ENCODE measurements around the gene AIPL1. TPM values are rescaled to one million over a fixed set of nuclear protein-coding genes. Genes with fewer than 3 reads are reported as not detected.

AIPL1 gene
- polyA plus RNA-seq, 3 donors: 0.19 TPM; not detected in 2

DNA sequence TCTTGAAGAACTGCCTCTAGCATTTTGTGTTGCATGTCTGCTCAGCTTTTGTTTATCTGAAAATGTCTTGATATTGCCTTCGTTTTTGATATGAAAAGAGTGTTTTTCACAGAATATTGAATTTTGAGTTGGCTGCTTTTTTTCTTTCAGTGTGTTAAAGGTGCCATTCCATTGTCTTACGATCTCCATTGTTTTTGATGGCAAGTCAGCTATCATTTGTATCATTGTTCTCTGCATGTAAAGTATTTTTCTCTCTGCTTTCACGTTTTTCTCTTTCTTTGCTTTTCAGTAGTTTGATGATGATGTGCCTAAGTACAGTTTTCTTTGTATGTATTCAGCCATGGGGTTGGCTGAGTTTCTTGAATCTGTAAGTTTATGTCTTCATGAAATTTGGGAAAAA, 57.0 kb downstream of the AIPL1 start:
- no peak for DNase-seq (ENCODE audit: low read depth in 3 of 3, low spot score in 2 of 3)

DNA sequence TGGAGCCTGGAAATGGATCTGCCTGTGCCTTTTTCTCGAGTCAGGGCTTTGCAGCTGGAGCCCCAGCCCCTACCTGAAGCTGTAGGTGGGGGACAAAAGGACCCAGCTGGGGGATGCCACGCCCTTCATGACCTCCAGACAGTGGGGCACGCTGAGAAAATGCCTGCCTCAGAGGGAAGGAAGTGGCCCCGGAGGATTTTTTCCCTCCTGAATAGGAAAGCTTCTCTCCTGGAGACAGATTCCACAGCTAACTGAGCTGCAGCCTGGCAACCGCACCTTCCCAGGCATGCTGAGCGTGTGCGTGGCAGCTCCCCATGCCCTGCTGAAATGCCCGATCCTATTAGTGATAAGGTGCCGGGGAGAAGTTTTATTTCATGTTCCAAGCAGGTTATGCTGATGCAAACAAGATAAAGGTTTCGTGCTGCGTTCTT, 58.0 kb downstream of the AIPL1 start:
- no peak for DNase-seq (ENCODE audit: low read depth in 3 of 3, low spot score in 2 of 3)

DNA sequence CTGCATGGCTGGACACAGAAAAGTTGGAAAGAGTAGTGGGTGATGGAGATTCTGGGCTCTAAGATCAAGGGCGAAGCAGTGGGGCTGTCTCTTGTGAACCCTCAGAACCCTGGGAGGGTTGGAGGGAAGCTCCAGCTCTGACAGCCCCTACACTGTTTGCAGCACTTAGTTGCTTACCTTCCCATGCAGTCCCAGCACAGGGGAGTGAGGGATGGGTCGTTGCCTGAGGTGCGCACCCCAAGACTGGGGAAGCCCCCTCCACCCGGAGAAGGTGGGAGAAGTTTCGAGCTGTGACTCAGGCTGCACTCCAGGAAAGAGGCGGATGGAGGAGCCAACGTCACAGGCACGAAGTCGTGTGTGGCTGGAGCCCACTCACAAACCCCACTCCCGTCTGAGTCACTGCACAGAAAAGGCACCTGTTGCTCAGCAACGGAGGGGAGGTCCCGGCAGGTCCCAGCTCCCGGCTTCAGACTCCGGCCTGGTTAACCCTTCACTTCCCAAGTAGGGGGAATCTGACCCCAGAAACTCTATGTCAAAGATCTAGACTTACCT, 60.1 kb downstream of the AIPL1 start:
- peak in 1 of 3 donors; percentile 41 for DNase-seq (ENCODE audit: low read depth in 3 of 3, low spot score in 2 of 3)

DNA sequence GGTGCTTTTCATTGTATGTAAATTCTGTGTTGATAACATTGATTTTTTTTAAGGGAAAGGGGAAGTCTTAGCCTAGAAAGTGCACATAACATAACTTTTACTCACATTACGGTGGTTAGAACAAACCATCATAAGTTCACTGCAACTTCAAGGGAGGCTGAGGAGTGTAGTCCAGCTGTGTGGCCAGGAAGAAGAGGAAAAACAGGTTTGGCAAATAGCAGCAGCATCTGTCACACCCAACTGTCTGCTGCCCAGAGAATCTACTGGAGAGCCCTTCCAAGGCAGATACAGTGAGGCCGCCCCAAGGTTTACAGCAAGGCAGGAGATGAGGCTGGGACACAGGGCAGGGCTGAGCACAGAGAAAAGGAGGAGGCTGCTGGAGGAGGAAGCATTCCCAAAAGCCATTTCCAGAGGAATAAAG, 60.6 kb downstream of the AIPL1 start:
- no peak for DNase-seq (ENCODE audit: low read depth in 3 of 3, low spot score in 2 of 3)

Other genes starting within 250 kb of the AIPL1 start
- 10 to 100 TPM; 17.8 to 20.2 (median 19.4) TPM for gene PIMREG, start 9.3 kb upstream of the AIPL1 start, polyA plus RNA-seq (ENCODE audit: insufficient read length in 3 of 3)
- 1 to 10 TPM; 7.4 to 8.9 (median 8.2) TPM for gene PITPNM3, start 121.4 kb upstream of the AIPL1 start, polyA plus RNA-seq (ENCODE audit: insufficient read length in 3 of 3)
- 10 to 100 TPM; 29.7 to 37.7 (median 32.4) TPM for gene KIAA0753, start 205.6 kb upstream of the AIPL1 start, polyA plus RNA-seq (ENCODE audit: insufficient read length in 3 of 3)
- 10 to 100 TPM; 86.9 to 98.5 (median 95.4) TPM for gene TXNDC17, start 205.9 kb upstream of the AIPL1 start, polyA plus RNA-seq (ENCODE audit: insufficient read length in 3 of 3)
- gene MED31, start 216.5 kb upstream of the AIPL1 start, polyA plus RNA-seq (ENCODE audit: insufficient read length in 3 of 3): 10 to 100 TPM; 25.4 to 26.6 (median 26.2) TPM
- gene C17orf100, start 216.6 kb upstream of the AIPL1 start, polyA plus RNA-seq (ENCODE audit: insufficient read length in 3 of 3): 10 to 100 TPM; 10.2 to 10.4 (median 10.3) TPM